ENCODE measurements around the gene MSL3B.

Gene MSL3B

DNA sequence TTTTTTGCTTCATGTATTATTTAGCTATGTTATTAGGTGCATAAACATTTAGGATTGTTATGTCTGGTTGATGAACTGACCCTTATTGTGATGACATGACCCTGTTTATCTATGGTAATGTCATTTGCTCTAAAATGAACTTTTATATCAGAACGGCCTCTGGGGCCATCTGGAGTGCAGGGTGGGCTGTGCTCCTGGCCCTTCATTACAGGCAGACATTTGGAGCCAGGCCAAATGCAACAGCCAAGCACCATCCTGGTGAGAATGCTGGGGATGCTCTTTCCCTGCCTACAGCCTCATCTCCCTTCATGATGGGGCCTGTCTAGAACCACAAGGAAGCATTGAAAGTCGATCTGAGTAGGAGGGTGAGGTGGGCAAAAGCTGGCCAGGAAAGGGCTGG is 51.9 kb downstream of the MSL3B start:
- no peak for DNase-seq

DNA sequence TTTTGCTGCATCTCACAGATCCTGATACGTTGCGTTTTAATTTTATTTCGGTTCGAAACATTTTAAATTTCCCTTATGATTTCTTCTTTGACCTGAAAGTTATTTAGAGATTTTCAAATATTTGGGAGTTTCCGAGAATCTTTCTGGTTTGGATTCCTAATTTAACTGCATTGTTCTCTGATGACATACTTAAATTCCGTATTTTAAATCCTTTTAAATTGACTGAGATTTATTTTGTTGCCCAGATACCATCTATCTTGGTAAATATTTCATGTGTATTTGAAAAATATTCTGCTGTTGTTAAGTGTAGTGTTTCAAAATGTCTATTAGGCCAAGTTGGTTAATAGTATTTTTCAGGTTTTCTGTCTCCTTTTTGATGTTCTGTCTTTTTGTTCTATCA is 52.3 kb downstream of the MSL3B start:
- no peak for DNase-seq

Measured in GDM1 (cell line).